ENCODE data around the gene TMEM45B.
"Not testable (repeated sequence)": the region's sequence is repeated elsewhere in the genome, so short reads cannot be mapped to it uniquely, and the experiment has no call there.

The TMEM45B gene

GRCh38 chr11:129813231-129813791 lies 2.3 kb upstream of the TMEM45B start:
- no peak for DNase-seq

DNA sequence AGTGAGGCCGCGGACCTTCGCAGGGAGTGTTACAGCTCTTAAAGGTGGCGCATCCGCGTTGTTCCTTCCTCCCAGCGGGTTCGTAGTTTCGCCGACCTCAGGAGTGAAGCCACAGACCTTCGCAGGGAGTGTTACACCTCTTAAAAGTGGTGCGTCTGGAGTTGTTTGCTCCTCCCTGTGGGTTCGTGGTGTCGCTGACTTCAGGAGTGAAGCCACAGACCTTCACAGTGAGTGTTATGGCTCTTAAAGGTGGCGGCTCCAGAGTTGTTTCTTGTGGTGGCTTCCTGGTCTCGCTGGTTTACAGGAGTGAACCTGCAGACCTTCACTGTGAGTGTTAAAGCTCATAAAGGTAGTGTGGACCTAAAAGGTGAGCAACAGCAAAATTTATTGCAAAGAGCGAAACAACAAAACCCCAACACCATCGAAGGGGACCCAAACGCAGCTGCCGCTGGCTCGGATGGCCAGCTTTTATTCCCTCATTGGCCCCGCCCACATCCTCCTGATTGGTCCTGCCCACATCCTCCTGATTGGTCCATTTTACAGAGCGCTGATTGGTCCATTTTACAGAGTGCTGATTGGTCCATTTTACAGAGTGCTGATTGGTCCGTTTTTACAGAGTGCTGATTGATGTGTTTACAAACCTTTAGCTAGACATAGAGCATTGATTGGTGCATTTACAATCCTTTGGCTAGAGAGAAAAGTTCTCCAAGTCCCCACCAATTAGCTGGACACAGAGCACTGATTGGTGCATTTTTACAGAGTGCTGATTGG lies 1.2 kb upstream of the TMEM45B start:
- DNase-seq: peak; percentile 58

DNA sequence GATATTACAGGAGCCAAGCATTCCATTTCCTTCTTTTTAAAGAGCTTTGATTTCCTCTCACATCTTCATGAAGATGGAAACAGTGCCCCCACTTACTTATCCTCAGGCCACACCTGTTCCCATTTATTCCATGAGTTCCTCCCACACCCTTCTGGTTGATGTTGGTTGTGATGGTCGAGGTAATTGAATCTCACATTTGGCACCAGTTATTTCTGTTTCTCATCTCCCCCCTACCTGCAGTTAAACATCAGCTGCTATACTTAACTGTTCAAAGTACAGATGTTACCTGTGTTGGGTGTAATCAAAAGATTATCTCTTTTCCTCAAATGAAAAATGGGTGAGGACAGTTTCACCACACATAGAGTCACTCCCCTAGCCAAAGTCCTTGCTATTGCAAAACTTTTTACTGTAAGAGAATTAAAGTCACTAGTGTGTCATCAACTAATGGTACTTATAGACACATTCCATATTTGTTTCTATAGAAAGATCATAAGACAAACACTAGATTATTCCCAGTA lies 1.9 kb downstream of the TMEM45B start:
- DNase-seq: no peak

DNA sequence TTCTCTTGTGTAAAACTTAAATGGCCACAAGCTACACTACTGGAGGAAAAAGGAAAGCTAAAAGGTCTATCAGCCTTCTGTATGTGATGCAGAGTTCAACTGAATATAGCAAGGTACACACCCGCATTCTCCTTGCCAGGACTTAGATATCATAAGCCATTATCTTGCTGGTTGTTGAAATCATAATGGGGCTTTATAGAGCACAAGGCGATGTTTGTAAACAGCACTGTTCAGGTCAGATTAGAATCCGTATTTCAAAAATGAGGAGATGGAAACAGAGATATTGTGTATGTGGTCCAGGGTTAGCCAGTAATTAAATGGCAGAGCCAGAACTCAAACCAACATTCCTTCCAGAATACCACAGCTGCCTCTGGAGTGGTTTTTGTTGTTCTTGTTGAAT lies 2.6 kb downstream of the TMEM45B start:
- not testable (repeated sequence) for DNase-seq

GRCh38 chr11:129819237-129819636 lies 3.6 kb downstream of the TMEM45B start:
- DNase-seq: no peak

DNA sequence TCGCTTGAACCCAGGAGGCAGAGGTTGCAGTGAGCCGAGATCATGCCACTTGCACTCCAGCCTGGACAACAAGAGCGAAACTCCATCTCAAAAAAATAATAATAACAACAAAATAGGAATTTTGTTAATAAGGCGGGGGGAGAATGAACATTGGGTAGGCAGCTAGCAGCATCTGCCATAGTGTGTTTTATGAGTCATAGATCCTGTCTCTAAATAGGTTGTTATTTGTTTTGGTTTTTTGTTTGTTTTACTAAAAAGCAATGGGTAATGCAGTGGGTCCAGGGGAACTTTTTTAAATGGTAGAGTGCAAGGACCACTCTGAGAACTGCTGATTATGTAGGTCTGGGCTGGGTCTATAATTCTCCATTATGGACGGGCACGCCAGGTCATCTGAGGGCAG lies 4.6 kb downstream of the TMEM45B start:
- DNase-seq: not testable (repeated sequence)

DNA sequence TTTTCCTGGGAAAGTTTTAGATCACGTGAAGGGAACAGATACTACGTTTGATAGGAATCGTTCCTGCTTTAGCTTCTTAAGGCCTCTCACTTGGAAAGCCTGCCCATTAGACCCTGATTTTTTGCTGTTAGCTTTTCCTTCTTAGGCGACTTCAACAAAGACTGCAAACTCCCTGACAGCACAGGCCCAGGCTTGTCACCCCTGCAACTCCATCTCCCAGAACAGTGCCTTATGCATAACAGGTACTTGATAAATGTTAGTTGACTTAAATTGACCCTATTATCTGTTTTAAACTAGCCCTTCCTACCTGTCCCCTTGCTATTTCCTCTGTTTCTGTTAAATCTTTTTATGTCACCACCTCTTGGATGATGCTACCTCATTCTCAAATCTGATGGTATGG lies 7.6 kb downstream of the TMEM45B start:
- not testable (repeated sequence) for DNase-seq

- DNase-seq: not testable (repeated sequence)
These were observed 8.2 kb downstream of the TMEM45B start for GRCh38 chr11:129823799-129824198.

DNA sequence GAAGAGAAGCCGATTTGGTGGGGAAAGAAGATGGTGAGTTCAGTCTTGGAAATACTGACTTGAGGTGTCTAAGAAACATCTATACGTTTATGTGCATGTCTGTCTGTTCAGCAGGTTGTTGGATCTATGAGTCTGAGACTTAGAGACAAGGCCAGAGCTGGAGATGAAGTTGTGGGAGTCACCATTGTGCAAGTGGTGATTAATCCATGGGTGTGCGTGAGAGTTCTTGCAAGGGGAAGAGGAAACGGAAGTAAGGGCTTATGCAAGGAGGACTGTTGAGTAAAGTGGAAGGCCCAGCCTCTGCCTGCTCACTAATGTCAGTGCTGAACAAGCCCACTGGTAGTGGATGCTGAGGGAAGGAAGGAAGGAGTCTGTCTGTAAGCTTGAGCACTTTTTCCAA lies 9.7 kb downstream of the TMEM45B start:
- DNase-seq: no peak

GRCh38 chr11:129828301-129828836 lies 12.7 kb downstream of the TMEM45B start:
- DNase-seq: no peak

DNA sequence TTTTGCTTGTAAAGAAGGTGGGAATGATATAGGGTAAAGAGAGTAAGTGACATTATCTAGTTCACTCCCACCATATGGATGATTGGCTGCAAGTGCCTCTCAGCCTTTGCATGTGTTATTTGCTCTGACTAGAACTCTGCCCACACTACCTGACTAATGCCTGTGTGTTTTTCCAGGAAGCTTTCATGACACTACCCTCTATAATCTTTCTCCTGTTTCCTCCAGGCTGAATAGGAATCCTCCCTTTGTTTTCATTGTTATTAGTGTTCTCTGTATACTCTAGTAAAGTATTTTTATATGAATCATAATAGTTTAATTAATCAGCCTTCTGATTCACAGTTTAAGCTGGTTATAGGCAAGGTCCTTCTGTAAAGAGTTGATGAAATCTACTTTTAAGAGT lies 13.8 kb downstream of the TMEM45B start:
- DNase-seq: not testable (repeated sequence)

- DNase-seq: not testable (repeated sequence)
These were observed 15.6 kb downstream of the TMEM45B start for GRCh38 chr11:129831227-129831626.

DNA sequence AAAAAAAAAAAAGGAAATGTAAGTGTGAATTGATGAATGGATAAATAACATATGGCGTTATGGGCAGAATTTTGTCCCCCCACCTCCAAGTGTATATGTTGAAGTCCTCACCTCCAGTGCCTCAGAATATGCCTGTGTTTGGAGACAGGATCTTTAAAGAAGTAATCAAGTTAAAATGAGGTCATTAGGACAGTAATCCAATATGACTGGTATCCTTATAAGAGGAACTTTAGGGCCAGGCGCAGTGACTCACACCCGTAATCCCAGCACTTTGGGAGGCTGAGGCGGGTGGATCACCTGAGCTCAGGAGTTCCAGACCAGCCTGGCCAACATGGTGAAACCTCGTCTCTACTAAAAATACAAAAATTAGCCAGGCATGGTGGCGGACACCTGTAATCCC lies 17.6 kb downstream of the TMEM45B start:
- not testable (repeated sequence) for DNase-seq

GRCh38 chr11:129836423-129836891 lies 20.8 kb downstream of the TMEM45B start:
- DNase-seq: not testable (repeated sequence)

- no peak for DNase-seq
These were observed 21.3 kb downstream of the TMEM45B start for GRCh38 chr11:129836979-129837378.

DNA sequence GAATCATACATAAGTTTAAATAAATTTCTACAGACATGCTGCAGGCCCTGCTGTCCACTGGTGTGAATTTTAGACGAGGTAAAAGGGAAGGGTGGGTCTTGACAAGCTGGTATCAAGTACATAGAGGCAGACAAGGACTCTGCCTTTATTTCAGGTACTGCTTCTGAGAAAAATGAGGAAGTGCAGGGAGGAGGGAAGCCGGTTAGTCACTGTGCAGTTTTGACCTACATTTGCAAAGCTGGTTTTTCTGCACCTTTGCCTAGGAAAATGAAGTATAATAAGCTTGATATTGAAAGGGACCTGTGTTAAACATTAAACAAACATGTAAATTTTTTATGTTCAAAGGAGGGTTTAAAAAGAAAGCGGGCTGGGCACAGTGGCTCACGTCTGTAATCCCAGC lies 24.6 kb downstream of the TMEM45B start:
- no peak for DNase-seq

DNA sequence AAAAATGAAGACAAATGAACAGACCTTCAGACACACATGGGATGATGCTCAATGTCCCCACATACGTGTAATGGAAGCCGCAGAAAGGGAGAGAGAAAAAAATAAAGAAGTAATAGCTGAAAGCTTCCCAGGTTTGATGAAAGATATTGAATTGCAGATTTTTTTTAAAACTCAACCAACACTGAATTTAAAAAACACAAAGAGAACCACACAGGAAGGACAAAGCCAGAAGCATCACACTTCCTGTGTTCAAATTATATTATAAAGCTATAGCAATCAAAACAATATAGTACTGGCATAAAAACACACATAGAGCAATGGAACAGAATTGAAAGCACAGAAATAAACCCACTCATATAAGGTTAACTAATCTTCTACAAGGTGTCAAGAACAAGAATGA lies 26.5 kb downstream of the TMEM45B start:
- DNase-seq: no peak

- DNase-seq: no peak
These were observed 31.1 kb downstream of the TMEM45B start for GRCh38 chr11:129846508-129847335.

DNA sequence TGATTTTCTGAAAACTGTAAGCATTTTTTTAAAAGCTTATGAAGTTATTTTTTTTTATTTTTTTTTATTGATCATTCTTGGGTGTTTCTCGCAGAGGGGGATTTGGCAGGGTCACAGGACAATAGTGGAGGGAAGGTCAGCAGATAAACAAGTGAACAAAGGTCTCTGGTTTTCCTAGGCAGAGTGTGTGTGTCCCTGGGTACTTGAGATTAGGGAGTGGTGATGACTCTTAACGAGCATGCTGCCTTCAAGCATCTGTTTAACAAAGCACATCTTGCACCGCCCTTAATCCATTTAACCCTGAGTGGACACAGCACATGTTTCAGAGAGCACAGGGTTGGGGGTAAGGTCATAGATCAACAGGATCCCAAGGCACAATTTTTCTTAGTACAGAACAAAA lies 31.7 kb downstream of the TMEM45B start:
- DNase-seq: not testable (repeated sequence)

DNA sequence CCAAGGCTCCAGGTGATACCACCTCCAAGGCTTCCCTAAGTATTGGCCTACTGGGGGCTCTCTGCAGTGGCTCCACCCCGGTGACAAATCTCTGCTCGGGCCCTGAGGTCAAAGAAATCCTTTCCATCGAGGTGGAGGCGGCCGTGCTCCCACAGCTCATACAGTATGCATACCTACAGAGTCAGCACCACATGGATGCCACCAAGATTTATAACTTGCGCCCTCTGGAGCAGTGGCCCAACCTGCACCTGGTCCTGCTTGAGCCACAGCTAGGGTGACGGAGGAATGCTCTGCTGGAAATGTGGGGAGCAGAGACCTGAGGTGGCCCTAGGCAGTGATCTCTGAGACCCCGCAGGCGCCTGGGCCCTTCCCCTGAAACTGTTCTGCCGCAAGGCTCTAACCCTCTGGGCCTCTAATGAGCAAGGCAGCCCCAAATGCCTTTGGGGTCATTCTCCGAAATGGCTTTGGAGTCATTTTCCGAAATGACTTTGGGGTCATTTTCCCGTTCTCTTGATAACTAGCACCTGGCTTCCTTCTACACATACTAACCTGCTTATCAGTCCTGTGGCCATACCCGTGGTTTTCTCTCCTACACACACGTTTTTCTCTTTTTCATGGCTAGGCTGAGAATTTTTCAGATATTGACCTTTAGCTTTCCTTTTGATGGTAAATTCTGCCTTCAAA lies 33.9 kb downstream of the TMEM45B start:
- no peak for DNase-seq

GRCh38 chr11:129852125-129852740 lies 36.6 kb downstream of the TMEM45B start:
- no peak for DNase-seq

All from T-helper 9 cell (primary cell).